ENCODE measurements around the gene PKNOX2.
A peak's percentile ranks its signal among the peaks of the same experiment; 100 is the strongest.

PKNOX2 gene

DNA sequence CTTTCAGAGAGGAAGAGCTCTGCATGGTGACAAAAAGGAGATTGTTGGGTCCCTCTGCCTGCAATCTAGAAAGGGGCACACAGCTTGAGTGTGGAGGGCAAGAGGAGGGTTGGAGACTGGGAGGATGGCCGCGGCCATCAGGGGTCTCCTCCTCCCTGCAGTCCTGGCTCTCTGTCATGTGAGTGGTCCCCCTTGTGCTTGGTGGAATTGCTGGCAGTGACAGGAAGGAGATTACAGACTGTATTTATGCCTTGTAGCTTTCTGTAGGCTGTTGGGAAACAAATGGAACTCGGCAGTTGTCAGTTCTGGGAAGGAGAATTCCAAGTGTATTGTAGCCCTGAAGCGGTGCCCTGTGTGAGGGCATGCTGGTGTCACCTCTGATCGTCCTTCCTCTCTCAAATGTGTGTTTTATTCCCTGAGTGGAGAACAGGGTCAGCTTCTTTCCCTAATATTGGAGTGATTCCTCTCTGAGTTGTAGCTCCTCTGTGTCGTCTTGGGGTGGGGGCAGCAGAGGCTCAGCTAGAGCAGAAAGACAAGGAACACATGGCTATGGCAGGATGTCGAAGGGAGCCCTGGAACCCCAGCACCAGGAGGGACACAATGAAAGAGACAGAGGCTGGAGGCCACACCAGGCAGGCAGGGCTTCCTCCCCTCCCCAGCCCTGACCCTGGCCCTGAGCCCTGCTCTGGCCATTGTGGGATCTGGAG is 163.1 kb downstream of the PKNOX2 start:
- Histone ChIP-seq H3K4me1 (ENCODE audit: low read length) (no peaks in the 10 kb centered on the region), H3K4me3 (ENCODE audit: low read length) (no peak overlapping the region), H3K27ac (ENCODE audit: low read length) (no peak overlapping the region), H3K36me3 (replicated peaks; ENCODE audit: low read depth, low read length) (no peaks in the 10 kb centered on the region), H4K20me1 (ENCODE audit: insufficient read depth, low read length) (no peaks in the 10 kb centered on the region), H3K79me2 (ENCODE audit: low read length) (no peaks in the 10 kb centered on the region), H2AFZ (ENCODE audit: low read depth, low read length) (no peak overlapping the region), H3K9me3 (ENCODE audit: insufficient read depth, low read length) (no peaks in the 10 kb centered on the region), H3K4me2 (ENCODE audit: low read length) (no peak overlapping the region), H3K27me3 (ENCODE audit: low read depth, low read length) (peaks cover 47% of the 10 kb centered on the region), H3K9ac (ENCODE audit: low read length) (no peak overlapping the region)
- TF ChIP-seq, protein P1, sequence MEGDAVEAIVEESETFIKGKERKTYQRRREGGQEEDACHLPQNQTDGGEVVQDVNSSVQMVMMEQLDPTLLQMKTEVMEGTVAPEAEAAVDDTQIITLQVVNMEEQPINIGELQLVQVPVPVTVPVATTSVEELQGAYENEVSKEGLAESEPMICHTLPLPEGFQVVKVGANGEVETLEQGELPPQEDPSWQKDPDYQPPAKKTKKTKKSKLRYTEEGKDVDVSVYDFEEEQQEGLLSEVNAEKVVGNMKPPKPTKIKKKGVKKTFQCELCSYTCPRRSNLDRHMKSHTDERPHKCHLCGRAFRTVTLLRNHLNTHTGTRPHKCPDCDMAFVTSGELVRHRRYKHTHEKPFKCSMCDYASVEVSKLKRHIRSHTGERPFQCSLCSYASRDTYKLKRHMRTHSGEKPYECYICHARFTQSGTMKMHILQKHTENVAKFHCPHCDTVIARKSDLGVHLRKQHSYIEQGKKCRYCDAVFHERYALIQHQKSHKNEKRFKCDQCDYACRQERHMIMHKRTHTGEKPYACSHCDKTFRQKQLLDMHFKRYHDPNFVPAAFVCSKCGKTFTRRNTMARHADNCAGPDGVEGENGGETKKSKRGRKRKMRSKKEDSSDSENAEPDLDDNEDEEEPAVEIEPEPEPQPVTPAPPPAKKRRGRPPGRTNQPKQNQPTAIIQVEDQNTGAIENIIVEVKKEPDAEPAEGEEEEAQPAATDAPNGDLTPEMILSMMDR (IDR thresholded peaks at IDR 0.05; ENCODE audit: low read depth, low read length) = no peak
- TF ChIP-seq EZH2phosphoT487 (IDR thresholded peaks at IDR 0.05; ENCODE audit: low read depth) = no peak

DNA sequence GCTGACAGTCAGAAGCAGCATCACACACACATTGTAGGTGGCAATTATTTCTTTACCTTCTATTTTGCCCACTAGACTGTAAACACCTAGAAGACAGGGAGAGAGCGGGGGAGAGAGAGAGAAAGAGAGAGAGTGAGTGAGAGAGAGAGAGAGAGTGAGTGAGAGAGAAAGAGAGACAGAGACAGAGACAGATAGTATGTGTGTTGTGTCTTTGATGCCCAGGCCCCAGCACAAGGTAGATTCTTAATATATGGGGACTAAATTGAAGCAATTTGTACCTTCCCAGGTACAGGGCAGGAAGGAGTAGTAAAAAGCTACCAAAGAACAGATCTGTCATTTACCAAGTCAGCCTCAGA is 163.7 kb downstream of the PKNOX2 start:
- H3K9me3 ChIP-seq (ENCODE audit: insufficient read depth, low read length) = no peaks in the 10 kb centered on the region
- H4K20me1 ChIP-seq (ENCODE audit: insufficient read depth, low read length) = no peaks in the 10 kb centered on the region
- no peaks in the 10 kb centered on the region for H3K4me1 ChIP-seq (ENCODE audit: low read length)
- H3K4me2 ChIP-seq (ENCODE audit: low read length) = no peak overlapping the region
- no peak overlapping the region for H2AFZ ChIP-seq (ENCODE audit: low read depth, low read length)
- no peak overlapping the region for H3K27ac ChIP-seq (ENCODE audit: low read length)
- peaks cover 42% of the 10 kb centered on the region for H3K27me3 ChIP-seq (ENCODE audit: low read depth, low read length)
- H3K9ac ChIP-seq (ENCODE audit: low read length) = no peak overlapping the region
- H3K79me2 ChIP-seq (ENCODE audit: low read length) = no peaks in the 10 kb centered on the region
- no peaks in the 10 kb centered on the region for H3K36me3 ChIP-seq (replicated peaks; ENCODE audit: low read depth, low read length)
- H3K4me3 ChIP-seq (ENCODE audit: low read length) = no peak overlapping the region
- no peak for TF ChIP-seq EZH2phosphoT487 (IDR thresholded peaks at IDR 0.05; ENCODE audit: low read depth)
- TF ChIP-seq, protein P1 (IDR thresholded peaks at IDR 0.05; ENCODE audit: low read depth, low read length) = no peak

DNA sequence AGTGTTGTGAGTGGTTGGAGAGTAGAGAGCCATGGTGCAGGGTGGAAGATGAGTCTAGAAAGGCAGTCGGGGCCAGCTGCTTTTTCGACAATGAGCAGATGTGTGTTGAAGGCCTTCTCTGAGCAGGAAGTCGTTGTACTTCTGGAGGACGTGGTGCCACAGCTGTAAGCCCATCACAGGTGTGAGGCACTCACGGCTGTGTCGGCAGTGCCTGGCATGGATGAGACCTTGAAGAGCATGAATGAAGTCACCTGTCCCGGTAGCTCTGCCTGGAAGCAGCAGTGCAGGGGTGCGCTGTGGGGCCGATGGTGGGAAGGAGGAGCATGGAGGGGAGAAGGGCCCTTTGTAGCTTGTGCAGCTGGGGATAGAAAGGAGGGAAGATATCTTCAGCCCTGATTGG is 165.2 kb downstream of the PKNOX2 start:
- peak overlapping the region; percentile 22; the same call in 1 of the 2 replicates for H2AFZ ChIP-seq (ENCODE audit: low read depth, low read length)
- no peaks in the 10 kb centered on the region for H3K79me2 ChIP-seq (ENCODE audit: low read length)

More for the DNA sequence above, 165.2 kb downstream of the PKNOX2 start:
- Histone ChIP-seq H3K4me3 (ENCODE audit: low read length) (no peak overlapping the region), H3K36me3 (replicated peaks; ENCODE audit: low read depth, low read length) (no peaks in the 10 kb centered on the region), H3K9me3 (ENCODE audit: insufficient read depth, low read length) (no peaks in the 10 kb centered on the region), H4K20me1 (ENCODE audit: insufficient read depth, low read length) (no peaks in the 10 kb centered on the region), H3K27me3 (ENCODE audit: low read depth, low read length) (peaks cover 26% of the 10 kb centered on the region), H3K4me1 (ENCODE audit: low read length) (no peaks in the 10 kb centered on the region), H3K27ac (ENCODE audit: low read length) (no peak overlapping the region), H3K4me2 (ENCODE audit: low read length) (no peak overlapping the region), H3K9ac (ENCODE audit: low read length) (no peak overlapping the region)
- no peak for TF ChIP-seq EZH2phosphoT487 (IDR thresholded peaks at IDR 0.05; ENCODE audit: low read depth)
- TF ChIP-seq, protein P1 (IDR thresholded peaks at IDR 0.05; ENCODE audit: low read depth, low read length) = no peak
